ENCODE measurements around the gene ZNF678. TPM values are rescaled to one million over a fixed set of nuclear protein-coding genes. Genes with fewer than 3 reads are reported as not detected.
A peak's percentile ranks its signal among the peaks of the same experiment; 100 is the strongest.

ZNF678 gene
- total RNA-seq, 1 donor from 2014 or later: 19.5 TPM

DNA sequence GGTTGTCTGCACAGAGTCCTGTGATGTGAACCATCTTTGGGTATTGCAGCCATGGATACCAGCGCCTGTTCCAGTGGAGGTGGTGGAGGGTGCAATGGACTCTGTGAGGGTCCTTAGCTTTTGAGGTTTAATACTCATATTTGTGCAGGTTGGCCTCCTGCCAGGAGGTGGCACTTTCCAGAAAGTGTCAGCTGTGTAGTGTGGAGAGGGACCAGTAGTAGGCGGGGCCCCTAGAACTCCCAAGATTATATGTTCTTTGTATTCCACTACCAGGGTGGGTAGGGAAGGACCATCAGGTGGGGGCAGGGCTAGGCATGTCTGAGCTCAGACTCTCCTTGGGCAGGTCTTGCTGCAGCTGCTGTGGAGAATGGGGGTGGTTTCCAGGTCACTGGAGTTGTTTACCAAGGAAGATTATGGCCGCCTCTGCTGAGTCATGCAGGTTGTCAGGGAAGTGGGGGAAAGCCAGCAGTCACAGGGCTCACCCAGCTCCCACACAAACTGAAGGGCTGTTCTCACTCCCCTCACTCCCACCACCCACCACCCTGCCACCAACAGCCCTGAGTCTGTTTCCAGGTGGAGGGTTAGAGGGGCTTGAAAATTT, 31.2 kb upstream of the ZNF678 start:
- DNase-seq (ENCODE audit: low spot score): no peak
- TF ChIP-seq, protein P1, sequence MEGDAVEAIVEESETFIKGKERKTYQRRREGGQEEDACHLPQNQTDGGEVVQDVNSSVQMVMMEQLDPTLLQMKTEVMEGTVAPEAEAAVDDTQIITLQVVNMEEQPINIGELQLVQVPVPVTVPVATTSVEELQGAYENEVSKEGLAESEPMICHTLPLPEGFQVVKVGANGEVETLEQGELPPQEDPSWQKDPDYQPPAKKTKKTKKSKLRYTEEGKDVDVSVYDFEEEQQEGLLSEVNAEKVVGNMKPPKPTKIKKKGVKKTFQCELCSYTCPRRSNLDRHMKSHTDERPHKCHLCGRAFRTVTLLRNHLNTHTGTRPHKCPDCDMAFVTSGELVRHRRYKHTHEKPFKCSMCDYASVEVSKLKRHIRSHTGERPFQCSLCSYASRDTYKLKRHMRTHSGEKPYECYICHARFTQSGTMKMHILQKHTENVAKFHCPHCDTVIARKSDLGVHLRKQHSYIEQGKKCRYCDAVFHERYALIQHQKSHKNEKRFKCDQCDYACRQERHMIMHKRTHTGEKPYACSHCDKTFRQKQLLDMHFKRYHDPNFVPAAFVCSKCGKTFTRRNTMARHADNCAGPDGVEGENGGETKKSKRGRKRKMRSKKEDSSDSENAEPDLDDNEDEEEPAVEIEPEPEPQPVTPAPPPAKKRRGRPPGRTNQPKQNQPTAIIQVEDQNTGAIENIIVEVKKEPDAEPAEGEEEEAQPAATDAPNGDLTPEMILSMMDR (IDR thresholded peaks at IDR 0.05; ENCODE audit: unreplicated experiment): no peak
- Mint-ChIP-seq H3K4me1 (ENCODE audit: unreplicated experiment) (no peaks in the 10 kb centered on the region), H3K27me3 (ENCODE audit: unreplicated experiment) (peaks cover 3% of the 10 kb centered on the region), H3K27ac (ENCODE audit: unreplicated experiment) (no peak overlapping the region), H3K36me3 (ENCODE audit: low read depth, unreplicated experiment) (peaks cover 19% of the 10 kb centered on the region), H3K9me3 (ENCODE audit: unreplicated experiment) (peaks cover 24% of the 10 kb centered on the region), H3K4me3 (ENCODE audit: unreplicated experiment) (no peak overlapping the region)

GRCh38 chr1:227540170-227541098, 22.9 kb upstream of the ZNF678 start:
- no peak for DNase-seq (ENCODE audit: low spot score)
- peaks cover 2% of the 10 kb centered on the region for H3K36me3 Mint-ChIP-seq (ENCODE audit: low read depth, unreplicated experiment)
- TF ChIP-seq, protein P1 (IDR thresholded peaks at IDR 0.05; ENCODE audit: unreplicated experiment): no peak
- H3K27me3 Mint-ChIP-seq (ENCODE audit: unreplicated experiment): peaks cover 2% of the 10 kb centered on the region
- no peaks in the 10 kb centered on the region for H3K9me3 Mint-ChIP-seq (ENCODE audit: unreplicated experiment)
- no peak overlapping the region for H3K4me3 Mint-ChIP-seq (ENCODE audit: unreplicated experiment)
- H3K4me1 Mint-ChIP-seq (ENCODE audit: unreplicated experiment): peaks cover 9% of the 10 kb centered on the region
- H3K27ac Mint-ChIP-seq (ENCODE audit: unreplicated experiment): no peak overlapping the region

DNA sequence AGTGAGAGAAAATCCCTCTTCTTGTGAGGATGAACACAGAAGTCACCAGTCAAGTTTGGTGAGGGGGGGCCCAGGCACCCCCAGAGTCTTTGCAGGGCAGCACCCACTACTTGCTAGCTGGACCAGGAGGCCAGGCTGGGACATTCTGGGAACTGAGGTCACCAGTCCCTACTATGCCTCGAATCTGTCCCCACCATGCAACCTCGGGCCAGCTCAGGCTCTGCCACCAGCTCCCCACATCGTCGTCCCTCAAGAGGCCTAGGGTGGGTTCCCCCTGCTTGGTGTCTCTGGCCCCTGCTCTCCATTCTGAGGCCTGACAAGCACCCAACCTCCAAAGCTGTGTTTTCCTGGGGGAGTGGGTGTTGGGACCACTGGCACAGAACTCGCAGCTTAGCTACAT, 22.2 kb upstream of the ZNF678 start:
- H3K27me3 Mint-ChIP-seq (ENCODE audit: unreplicated experiment): peaks cover 2% of the 10 kb centered on the region
- TF ChIP-seq, protein P1 (IDR thresholded peaks at IDR 0.05; ENCODE audit: unreplicated experiment): no peak
- H3K4me1 Mint-ChIP-seq (ENCODE audit: unreplicated experiment): peaks cover 10% of the 10 kb centered on the region
- H3K27ac Mint-ChIP-seq (ENCODE audit: unreplicated experiment): no peak overlapping the region
- no peak for DNase-seq (ENCODE audit: low spot score)
- no peaks in the 10 kb centered on the region for H3K9me3 Mint-ChIP-seq (ENCODE audit: unreplicated experiment)
- H3K36me3 Mint-ChIP-seq (ENCODE audit: low read depth, unreplicated experiment): peaks cover 4% of the 10 kb centered on the region
- H3K4me3 Mint-ChIP-seq (ENCODE audit: unreplicated experiment): no peak overlapping the region

- peaks cover 2% of the 10 kb centered on the region for H3K27me3 Mint-ChIP-seq (ENCODE audit: unreplicated experiment)
- no peak overlapping the region for H3K4me3 Mint-ChIP-seq (ENCODE audit: unreplicated experiment)
- peaks cover 10% of the 10 kb centered on the region for H3K4me1 Mint-ChIP-seq (ENCODE audit: unreplicated experiment)
- H3K36me3 Mint-ChIP-seq (ENCODE audit: low read depth, unreplicated experiment): peaks cover 4% of the 10 kb centered on the region
- no peak overlapping the region for H3K27ac Mint-ChIP-seq (ENCODE audit: unreplicated experiment)
- TF ChIP-seq, protein P1 (IDR thresholded peaks at IDR 0.05; ENCODE audit: unreplicated experiment): no peak
- DNase-seq (ENCODE audit: low spot score): peak; percentile 23
- no peaks in the 10 kb centered on the region for H3K9me3 Mint-ChIP-seq (ENCODE audit: unreplicated experiment)
These were observed 21.6 kb upstream of the ZNF678 start for GRCh38 chr1:227541796-227542152.

All from endothelial cell (in vitro differentiated cells).